NCI-H2107 treated with DMSO at 0.1 percent for 48 hours (cell line): ENCODE results near the gene COL4A6.

Experiments used
- DNase-seq: peaks from one replicate; lab custom pipeline; 2025; ENCODE audit not compliant: unreplicated experiment; lab: John Stamatoyannopoulos, UW

Gene COL4A6

GRCh38 chrX:108331126-108331909, 106.9 kb downstream of the COL4A6 start:
- DNase-seq, result no peak

- no peak for DNase-seq
Observed at GRCh38 chrX:108323751-108324150, 114.5 kb downstream of the COL4A6 start.

GRCh38 chrX:108322234-108322633, 116.0 kb downstream of the COL4A6 start:
- no peak for DNase-seq

DNA sequence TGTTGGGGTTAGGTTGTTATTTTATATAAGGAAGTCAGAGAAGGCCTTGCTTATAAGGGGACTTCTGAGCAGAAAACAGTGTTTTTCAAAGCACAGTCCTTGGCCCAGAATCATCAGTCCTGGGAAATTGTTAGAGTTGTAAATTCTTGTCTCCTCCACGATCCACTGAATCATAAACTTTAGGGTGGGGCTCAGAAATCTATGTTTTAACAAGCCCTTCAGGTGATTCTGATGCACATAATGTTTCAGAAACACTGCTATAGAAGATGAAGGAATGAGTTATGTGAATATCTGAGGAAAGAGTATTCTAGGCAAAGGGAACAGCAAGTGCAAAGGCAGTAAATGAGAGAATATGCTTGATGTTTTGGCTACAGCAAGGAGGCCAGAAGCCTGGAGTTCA, 121.8 kb downstream of the COL4A6 start:
- DNase-seq, result no peak

- no peak for DNase-seq
Observed at GRCh38 chrX:108313669-108314068, 124.6 kb downstream of the COL4A6 start.

DNA sequence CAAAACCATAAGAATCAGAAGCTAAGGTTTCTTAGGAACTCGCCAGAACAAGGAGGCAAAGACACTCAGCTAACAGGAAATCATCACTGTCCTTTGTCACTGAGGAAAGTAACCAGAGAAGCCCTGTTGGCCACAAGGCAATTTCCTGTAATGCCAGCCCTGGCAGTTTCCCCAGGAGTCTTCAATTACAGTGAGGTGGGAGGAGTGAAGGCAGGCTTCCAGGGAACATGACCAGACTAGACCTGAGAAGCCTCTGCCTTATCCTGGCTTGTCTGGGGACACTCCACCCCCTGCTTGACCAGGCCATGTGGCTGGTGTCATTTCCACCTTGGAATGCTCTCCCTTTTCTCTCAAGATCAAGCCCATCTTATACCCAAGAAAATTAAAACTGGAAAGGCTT, 125.3 kb downstream of the COL4A6 start:
- peak; percentile 12 for DNase-seq

DNA sequence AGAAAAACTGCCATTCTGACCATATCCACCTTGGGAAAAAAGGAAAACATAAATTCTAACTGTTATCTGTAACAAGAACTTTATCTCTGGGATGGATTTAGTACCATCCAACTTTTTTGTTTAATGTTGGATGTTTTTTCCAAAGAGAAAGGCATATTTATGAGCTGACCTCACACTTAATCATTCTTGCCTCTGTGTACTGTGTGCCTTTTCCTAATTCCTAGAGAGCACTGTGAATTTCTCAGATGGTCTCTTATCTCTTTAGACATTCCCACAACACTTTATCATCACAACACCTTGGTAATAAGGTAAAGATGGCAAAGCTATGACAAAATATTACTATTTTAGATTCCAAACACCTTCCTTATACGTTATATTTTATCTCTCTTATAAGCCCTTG, 126.2 kb downstream of the COL4A6 start:
- no peak for DNase-seq

GRCh38 chrX:108310506-108310905, 127.7 kb downstream of the COL4A6 start:
- no peak for DNase-seq

DNA sequence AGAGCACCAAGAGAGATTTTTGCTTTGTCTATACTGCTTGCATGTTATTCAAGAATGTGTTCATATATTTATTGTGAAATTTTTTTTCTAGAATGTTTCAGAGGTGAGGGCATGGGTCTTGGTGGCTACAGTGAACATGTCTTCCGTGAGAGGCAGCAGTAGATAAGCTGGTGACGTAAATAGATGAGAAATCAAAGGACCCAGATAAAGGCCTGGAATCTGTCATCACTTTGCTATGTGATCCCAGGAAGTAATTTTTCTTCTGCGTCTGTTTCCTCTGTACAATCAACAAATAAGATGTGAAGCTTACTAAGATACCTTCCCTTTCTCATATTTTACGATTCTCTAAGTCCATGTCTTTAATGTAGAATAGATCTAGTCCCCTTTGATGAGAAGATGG, 129.1 kb downstream of the COL4A6 start:
- no peak for DNase-seq

DNA sequence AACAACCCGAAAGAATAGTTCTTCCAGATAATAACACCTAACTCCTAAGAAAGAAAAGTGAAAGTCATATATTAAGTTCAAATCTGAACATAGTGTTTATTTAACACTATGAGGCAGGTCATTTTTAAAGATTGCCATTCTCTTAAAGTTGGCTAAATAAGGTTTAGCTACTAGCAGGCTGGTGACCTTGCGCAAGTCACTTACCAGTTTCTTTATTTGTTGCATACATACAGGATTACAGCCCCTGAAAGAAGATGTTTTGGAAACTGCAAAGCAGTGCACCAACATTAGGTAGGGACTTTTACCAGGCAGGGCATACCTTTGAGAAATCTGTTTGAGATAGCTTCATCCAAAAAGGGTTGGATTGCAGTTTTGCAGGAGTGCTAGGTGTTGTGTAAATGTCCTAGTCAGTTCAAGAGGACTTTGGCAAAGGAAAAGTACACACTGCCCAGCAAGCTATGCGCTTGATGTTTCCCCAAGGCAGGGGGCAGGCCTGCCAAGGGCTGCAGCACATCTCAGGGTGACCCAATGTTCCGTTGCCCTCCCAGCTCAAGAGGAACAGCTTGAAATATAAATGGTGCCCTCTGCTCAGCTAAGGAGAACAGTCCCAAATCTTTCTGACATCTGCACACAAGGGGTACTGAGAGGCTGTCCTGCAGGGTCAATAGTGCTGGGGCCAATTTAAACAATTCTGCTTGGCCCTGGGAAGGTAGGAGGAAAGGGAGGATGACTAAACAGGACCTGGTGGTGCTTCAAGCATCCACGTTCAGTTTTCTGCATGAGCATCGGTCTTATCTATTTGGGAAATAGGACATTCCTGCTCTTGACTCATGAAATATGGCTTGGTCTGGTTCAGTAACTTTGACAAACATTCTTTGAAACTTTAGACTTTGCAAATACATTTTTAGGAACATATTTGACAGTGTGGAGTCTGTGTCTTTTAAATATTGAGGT, 130.8 kb downstream of the COL4A6 start:
- no peak for DNase-seq

DNA sequence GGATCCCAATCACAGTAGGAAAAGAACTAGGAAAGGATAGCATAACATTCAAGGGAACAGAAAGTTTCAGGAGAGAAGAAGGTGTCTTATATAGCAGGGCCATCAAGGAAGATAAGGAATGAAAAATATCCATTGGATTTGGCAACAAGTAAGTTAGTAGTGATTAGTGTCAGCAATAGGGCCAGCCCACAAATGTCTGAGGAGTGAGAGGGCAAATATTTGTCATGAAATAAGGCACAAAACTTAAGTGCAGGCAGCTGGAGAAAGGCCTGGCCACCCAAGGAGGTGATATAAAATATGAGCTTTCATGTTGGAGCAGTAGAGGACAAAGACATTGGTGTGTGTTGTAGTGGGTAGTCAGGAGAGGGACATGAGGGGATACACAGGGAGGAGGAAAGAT, 132.1 kb downstream of the COL4A6 start:
- no peak for DNase-seq

DNA sequence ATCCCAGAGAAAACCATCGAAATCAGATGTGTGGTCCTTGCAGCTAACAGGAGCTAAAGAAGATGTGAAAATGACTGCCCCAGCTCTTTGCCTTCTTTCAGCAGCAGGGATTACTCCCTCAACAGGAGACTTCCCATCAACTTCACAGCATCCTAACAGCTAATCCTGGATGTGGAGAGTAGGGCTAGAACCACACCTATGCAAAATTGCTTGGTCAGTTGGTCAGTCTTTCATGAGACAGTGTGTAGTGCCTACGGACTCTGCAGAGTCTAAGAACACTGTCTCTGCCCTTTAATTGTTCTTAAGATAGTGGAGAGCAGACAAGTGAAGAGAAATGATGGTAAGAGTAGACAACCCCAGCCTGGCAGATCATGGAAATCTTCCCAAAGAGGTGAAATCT, 133.5 kb downstream of the COL4A6 start:
- no peak for DNase-seq

GRCh38 chrX:108304210-108304609, 134.0 kb downstream of the COL4A6 start:
- peak; percentile 1 for DNase-seq

DNA sequence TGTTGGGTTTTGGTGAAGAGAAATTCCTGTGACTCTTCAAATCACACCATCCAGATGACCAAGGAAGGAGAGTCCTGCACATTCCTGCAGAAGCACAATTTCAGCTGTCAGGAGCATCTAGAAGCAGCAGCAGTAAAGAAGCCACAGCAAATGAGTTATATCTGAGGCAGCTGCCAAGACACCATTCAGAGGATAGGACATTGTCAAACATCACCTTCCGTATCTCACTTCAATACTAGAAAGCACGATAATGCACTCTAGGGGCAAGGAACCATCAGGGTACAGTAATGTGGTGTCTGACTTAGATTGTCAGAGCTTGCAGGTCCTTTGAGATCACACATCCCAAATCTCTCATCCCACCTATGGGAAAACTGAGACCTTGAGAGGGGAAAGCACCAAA, 134.5 kb downstream of the COL4A6 start:
- no peak for DNase-seq

GRCh38 chrX:108299704-108300103, 138.5 kb downstream of the COL4A6 start:
- DNase-seq, result no peak

- DNase-seq, result no peak
Observed at GRCh38 chrX:108299101-108299591, 139.1 kb downstream of the COL4A6 start.

DNA sequence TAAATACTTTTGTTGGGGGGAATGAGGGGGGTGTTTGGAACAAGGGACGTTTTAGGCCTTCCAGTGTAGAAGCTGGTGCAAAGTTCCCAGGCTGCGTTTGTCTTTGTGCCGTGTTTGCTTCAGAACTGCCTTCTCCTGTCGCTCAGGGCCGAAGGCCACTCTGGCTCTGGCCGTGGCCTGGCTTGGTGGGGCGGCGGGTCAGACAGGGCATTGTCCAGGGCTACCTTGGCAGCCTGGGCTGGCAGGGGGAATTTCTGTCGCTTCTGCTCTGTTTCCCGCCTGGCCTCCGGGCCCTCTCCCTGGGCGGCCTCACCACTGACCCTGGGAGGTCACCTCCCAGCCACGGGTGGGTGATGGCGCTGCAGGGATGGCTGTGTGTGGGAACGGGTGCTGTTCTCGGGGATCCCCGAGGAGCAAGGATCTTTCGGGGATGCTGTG, 140.0 kb downstream of the COL4A6 start:
- DNase-seq, result no peak

GRCh38 chrX:108297290-108297689, 140.9 kb downstream of the COL4A6 start:
- DNase-seq, result no peak

GRCh38 chrX:108292053-108292452, 146.2 kb downstream of the COL4A6 start:
- no peak for DNase-seq

GRCh38 chrX:108285918-108286317, 152.3 kb downstream of the COL4A6 start:
- DNase-seq, result no peak

- DNase-seq, result no peak
Observed at GRCh38 chrX:108285356-108285755, 152.9 kb downstream of the COL4A6 start.

GRCh38 chrX:108275732-108276131, 162.5 kb downstream of the COL4A6 start:
- DNase-seq, result no peak
